Activated T-helper 2 cell treated with anti-CD3 and anti-CD28 coated beads, Interferon-gamma antibody, Interleukin-2, Interleukin-4, amounts not matched to agents 10 μg/mL and 5 μg/mL and 100 μg/mL, durations not matched to agents 14 hours and 24 hours and 36 hours (primary cell): Measurements from ENCODE around the gene NTM. TPM values are rescaled to one million over a fixed set of nuclear protein-coding genes. Genes with fewer than 3 reads are reported as not detected.
A peak's percentile ranks its signal among the peaks of the same experiment; 100 is the strongest.
"Not testable (repeated sequence)": the region's sequence is repeated elsewhere in the genome, so short reads cannot be mapped to it uniquely, and the experiment has no call there.

ENCODE experiments used
- DNase-seq: peaks from one replicate; pipeline ENCODE4 v3.0.0; 2021; ENCODE audit warnings: low spot score
- H3K27ac Mint-ChIP-seq: one replicate; pipeline ENCODE4 v1.8.0; 2021; ENCODE audit warnings: mixed read lengths
- H3K27me3 Mint-ChIP-seq: one replicate; pipeline ENCODE4 v1.8.0; 2021; ENCODE audit warnings: low read depth, mixed read lengths
- H3K36me3 Mint-ChIP-seq: one replicate; pipeline ENCODE4 v1.8.0; 2021; ENCODE audit warnings: low read depth, mixed read lengths
- H3K4me1 Mint-ChIP-seq: one replicate; pipeline ENCODE4 v1.8.0; 2021; ENCODE audit warnings: low read depth, mixed read lengths
- H3K4me3 Mint-ChIP-seq: one replicate; pipeline ENCODE4 v1.8.0; 2021; ENCODE audit warnings: low read depth, mild to moderate bottlenecking, moderate library complexity, mixed read lengths
- H3K9me3 Mint-ChIP-seq: one replicate; pipeline ENCODE4 v1.8.0; 2021; ENCODE audit warnings: mixed read lengths
- intact Hi-C: fragments of 100-400 bp; cut with micrococcal nuclease; formaldehyde crosslinking; loops from one replicate; pipeline ENCODE4 v1.15.1; 2023
- total RNA-seq: library from RNA; stranded (reverse); gene quantifications from 2 replicates; pipeline ENCODE4 v1.2.3, GENCODE V29; 2022

Gene NTM
- total RNA-seq, 1 donor from 2014 or later, result not detected

DNA sequence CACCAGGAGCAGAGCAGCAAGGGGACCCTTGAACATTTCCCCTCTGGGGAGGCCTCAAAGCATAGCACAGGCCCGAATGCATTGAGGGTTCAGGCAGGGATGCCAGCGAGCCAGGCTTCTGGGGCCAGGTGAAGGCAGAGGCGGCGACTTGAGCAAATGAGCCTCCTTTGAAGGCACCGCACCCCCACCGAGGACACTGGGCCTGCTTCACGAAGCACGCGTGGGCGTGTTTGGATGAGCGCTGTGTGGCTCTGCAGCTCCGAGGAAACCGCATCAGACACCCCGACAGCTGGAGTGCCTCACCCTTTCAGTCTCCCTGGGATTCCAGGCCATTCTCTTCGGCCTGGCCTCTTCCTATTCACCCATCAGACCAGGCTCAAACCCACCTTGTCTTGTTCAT, 301.8 kb downstream of the NTM start:
- H3K4me1 Mint-ChIP-seq, result peaks cover 7% of the 10 kb centered on the region
- intact Hi-C loops, result loop anchor here (5.0 kb wide), 3 partner anchors 425 to 750 kb away; no protein-coding TSS in a partner anchor
- H3K36me3 Mint-ChIP-seq, result no peaks in the 10 kb centered on the region

DNA sequence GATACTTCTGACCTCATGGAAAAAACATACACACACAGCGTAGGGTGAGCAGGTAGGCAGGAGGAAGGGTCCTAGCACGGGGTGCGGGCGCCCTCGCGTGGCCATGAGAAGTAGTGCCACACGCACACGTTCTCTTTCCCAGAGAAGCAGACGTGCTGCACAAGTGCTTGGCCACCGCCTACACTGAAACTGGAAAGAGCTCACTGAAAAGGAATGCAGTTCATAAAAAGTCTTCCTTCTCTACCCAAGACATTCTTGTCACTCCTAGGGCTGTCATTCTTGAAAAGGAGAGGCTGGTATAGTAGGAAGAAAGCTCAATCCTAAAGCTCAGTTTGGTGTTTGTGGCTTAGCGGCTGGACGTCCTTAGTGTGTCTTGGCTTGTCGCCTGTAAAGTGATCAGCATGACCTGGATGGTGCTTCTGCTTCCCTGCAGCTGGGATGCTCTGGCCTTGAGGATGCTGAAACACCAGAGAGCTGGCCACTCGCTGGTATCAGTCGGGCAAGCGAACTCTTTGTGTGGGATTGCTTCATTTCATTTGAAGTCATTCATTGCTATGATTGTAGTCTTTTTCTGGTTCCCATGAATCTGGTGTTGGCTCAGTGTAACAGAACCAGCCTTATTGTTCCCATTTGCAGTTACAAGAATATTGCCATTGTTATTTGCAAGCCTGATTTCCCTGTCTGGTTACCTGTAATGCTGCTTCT, 303.8 kb downstream of the NTM start:
- Mint-ChIP-seq H3K27me3 (no peaks in the 10 kb centered on the region), H3K36me3 (no peaks in the 10 kb centered on the region), H3K27ac (no peak overlapping the region), H3K4me3 (no peak overlapping the region), H3K4me1 (peaks cover 3% of the 10 kb centered on the region), H3K9me3 (no peaks in the 10 kb centered on the region)
- intact Hi-C loops, result loop anchor here (2.0 to 5.0 kb wide), 4 partner anchors 95 to 752 kb away; no protein-coding TSS in a partner anchor
- DNase-seq, result peak; percentile 39

More for the DNA sequence above, 301.8 kb downstream of the NTM start:
- H3K4me3 Mint-ChIP-seq, result no peak overlapping the region
- no peaks in the 10 kb centered on the region for H3K27me3 Mint-ChIP-seq
- H3K27ac Mint-ChIP-seq, result no peak overlapping the region
- no peak for DNase-seq
- H3K9me3 Mint-ChIP-seq, result no peaks in the 10 kb centered on the region

DNA sequence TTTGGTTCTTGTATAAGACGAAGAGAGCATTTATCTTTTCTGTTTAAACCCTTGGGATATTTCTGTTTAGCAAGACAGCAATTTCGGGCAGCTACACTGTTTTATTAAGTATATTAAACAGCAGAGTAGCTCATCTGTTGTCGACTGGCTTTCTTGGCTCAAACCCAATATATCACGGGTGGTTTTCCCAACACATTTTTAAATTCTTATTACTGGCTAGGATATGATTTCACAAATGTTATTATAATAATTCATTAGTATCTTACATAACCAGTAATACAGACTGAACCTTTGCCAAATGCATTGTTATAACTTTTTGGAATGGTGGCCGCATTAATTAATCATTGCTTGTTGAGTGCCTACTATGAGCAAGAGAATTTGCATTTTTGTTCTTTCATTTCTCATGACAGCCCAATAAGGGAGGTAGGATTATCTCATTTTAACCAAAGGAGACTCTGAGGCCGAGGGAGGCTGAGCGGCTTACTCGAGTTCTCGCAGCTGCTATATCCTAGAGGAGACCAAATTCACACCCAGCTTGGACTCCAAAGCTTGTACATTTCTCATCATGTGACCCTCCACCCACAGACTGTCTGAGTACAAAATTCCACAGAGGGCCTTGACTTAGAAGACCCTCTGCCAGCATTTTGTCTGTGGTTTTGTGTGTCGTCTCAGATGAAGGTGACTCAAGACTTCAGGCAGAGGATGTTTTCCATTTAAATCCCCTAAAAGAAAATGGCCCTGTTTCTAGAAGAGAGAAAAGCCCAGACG, 304.9 kb downstream of the NTM start:
- no peaks in the 10 kb centered on the region for H3K27me3 Mint-ChIP-seq
- H3K36me3 Mint-ChIP-seq, result no peaks in the 10 kb centered on the region
- H3K4me3 Mint-ChIP-seq, result no peak overlapping the region
- peaks cover 3% of the 10 kb centered on the region for H3K4me1 Mint-ChIP-seq
- no peak overlapping the region for H3K27ac Mint-ChIP-seq
- intact Hi-C loops, result loop anchor here (2.0 kb wide), 1 partner anchor 97 kb away; no protein-coding TSS in a partner anchor
- H3K9me3 Mint-ChIP-seq, result no peaks in the 10 kb centered on the region
- DNase-seq, result no peak

DNA sequence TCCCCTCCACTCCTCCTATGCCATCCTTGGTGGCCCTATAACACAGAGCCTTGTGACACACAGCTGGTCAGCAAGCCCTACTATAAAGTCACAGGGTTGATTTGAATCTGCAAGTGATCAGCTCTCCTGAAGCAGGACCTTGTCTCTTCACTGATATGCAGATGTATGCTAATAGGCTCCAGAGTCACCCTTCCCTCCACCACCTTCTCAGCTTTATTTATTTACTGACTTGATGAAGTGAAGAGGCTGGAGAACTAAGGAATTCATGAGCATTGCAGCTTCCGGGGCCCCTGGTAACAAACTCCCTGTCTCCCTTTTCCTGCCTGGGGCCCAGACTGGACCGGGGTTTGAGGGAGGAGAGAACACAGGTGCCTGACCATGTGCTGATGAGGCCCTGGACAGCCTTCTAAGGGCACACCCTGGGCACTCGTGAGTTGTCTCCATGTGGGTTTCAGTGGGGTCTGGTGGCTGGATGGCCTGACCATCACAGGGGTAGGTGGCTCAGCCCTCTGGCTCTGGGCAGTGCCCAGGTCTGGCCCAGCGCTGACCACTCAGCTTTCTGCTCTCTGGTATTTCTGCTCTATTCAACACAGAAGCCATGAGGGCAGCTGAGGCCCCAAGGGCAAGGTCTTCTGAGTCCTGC, 307.5 kb downstream of the NTM start:
- no peak for DNase-seq
- Mint-ChIP-seq H3K9me3 (no peaks in the 10 kb centered on the region), H3K4me3 (no peak overlapping the region), H3K27me3 (no peaks in the 10 kb centered on the region), H3K4me1 (peaks cover 3% of the 10 kb centered on the region), H3K36me3 (no peaks in the 10 kb centered on the region), H3K27ac (no peak overlapping the region)
- intact Hi-C loops, result no loop called here

DNA sequence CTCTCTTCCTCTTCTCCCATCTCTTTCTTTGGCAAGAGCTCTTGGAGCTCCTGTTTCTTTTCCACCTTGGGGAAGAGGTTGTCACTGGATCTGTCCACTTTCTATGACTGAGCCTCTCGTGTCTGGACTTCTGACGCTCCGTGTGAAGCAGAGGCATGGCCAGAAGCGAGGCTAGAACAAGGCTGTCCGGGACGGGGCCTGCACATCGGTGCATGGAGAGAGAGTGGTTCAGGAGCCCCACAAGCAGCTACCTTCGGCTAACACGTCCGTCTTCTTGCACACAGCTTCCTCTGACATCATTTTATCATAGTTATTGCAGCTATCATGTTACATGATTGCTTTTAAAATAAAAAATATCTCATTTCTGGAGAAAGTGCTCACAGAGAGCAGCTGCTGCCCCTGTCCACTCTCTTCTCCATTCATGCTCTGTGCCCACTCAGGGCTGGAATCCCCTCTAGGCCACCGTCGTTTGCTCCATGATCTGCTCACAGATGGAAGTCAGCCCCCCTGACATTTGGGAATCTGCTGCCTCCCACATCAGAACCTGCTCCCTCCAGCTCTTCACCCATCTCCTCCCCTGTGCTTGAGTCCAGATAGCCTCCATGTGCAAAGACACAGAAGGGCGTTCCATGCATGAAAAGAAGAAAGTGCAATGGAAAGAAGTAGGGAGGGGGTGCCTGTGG, 308.4 kb downstream of the NTM start:
- Mint-ChIP-seq H3K4me1 (peaks cover 2% of the 10 kb centered on the region), H3K36me3 (no peaks in the 10 kb centered on the region), H3K27me3 (no peaks in the 10 kb centered on the region), H3K9me3 (no peaks in the 10 kb centered on the region), H3K4me3 (no peak overlapping the region), H3K27ac (no peak overlapping the region)
- intact Hi-C loops, result no loop called here
- no peak for DNase-seq

DNA sequence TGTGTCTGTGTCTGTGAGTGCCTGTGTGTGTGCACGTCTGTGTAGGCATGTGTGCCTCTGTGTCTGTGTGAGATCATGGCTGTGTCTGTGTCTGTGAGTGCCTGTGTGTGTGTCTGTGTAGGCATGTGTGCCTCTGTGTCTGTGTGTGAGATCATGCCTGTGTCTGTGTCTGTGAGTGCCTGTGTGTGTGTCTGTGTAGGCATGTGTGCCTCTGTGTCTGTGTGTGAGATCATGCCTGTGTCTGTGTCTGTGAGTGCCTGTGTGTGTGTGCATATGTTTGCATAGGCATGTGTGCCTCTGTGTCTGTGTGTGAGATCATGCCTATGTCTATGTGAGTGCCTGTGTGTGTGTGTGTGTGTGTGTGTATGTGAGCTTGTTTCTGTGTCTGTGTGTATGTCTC, 310.0 kb downstream of the NTM start:
- intact Hi-C loops, DNase-seq, H3K36me3 Mint-ChIP-seq, H3K4me1 Mint-ChIP-seq, H3K9me3 Mint-ChIP-seq, H3K27ac Mint-ChIP-seq, H3K4me3 Mint-ChIP-seq, H3K27me3 Mint-ChIP-seq: not testable (repeated sequence)

DNA sequence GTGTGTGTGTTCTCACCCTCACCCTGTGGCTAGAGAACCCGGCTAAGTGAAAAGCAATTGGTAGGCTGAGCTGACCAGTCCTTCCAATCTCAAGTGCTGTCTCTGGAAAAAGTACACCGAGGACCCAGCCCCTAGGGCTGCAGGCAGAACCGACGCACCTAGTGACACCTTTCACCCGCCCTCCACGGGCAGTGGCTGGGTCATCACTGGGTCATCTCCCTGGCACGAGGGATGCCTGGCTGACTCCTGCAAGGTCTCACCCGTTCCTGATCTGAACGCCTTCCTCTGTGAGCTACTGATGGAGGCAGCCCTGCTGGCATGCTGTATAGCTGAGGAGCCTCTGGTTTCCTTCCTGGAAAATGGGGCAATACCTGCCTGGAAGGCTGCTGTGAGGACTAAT, 311.5 kb downstream of the NTM start:
- intact Hi-C loops, result no loop called here

DNA sequence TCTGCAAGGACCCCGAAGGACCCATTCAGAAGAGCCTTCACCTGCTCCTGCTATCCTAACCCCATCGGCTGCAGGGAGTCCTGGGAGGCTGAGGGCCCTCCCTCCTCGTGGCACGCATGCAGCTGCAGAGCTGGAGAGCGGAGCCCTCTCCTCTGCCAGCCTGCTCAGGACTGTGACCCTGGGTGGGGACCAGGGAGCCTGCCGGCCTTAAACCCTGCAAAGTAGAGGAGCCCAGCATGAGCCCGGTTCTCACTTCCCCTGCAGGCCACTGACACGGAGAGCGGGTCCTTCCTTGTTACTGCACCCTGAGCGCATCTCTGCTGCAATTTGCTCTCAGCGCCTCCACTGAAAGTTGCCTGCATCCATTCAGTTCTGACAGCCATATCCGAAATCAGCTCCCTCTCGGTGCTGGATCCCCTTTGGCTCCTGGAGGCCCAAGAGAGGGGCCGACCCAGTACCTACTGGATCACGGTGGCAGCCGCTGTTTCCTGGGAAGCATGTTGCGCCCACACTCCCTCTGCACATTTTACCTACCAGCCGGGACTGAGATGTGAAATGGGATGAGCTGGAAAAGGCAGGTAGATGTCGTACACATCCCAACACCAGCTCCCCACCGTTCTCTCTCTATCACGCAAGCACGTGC, 312.1 kb downstream of the NTM start:
- Mint-ChIP-seq H3K27ac (no peak overlapping the region), H3K36me3 (no peaks in the 10 kb centered on the region)
- intact Hi-C loops, result no loop called here

More for the DNA sequence above, 311.5 kb downstream of the NTM start:
- no peak overlapping the region for H3K4me3 Mint-ChIP-seq
- no peak overlapping the region for H3K27ac Mint-ChIP-seq
- H3K27me3 Mint-ChIP-seq, result no peaks in the 10 kb centered on the region
- H3K36me3 Mint-ChIP-seq, result no peaks in the 10 kb centered on the region
- no peak for DNase-seq
- no peaks in the 10 kb centered on the region for H3K9me3 Mint-ChIP-seq
- H3K4me1 Mint-ChIP-seq, result no peaks in the 10 kb centered on the region

DNA sequence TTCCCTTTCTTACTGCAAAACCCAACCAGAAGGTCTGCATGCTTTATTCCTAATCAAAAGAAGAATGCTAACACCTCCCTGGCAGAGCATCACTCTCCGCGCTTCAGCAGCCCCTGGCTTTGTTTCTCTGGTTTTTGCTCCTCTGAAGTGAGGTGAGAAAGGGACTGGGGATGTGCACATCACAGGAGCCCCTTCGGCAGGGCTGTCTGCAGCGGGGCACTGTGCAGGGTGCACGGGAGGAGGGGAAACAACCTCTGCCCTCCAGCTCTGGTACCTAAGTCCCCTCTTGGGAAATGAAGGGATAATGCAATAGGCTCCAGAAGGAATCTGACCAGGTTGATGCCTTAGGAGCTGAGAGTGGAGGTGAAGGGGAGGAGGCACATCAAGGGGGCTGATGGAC, 312.7 kb downstream of the NTM start:
- H3K4me1 Mint-ChIP-seq, result no peaks in the 10 kb centered on the region
- H3K27me3 Mint-ChIP-seq, result no peaks in the 10 kb centered on the region

More for the DNA sequence above, 312.1 kb downstream of the NTM start:
- Mint-ChIP-seq H3K4me1 (no peaks in the 10 kb centered on the region), H3K4me3 (no peak overlapping the region), H3K27me3 (no peaks in the 10 kb centered on the region), H3K9me3 (no peaks in the 10 kb centered on the region)
- no peak for DNase-seq

DNA sequence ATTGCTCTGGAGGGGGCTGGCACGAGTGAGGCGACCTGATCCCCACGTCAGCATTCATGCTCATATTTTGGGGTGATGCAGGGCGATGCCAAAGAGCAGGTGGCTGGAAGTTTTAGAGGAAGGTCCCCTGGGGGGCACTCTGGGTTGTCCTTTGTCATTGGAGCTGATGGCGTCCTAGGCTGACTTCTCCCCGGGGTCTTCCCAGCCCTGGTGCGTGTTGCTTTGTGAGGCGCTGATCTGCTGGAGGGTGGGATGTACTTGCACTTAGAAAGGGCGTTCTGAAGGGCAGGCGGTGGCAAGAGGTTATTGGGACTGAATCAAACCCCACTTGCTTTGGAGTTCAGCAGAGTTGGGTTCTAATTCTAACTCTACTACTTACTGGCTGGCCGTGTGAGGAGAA, 313.3 kb downstream of the NTM start:
- intact Hi-C loops, result no loop called here
- no peaks in the 10 kb centered on the region for H3K27me3 Mint-ChIP-seq
- no peaks in the 10 kb centered on the region for H3K36me3 Mint-ChIP-seq
- no peaks in the 10 kb centered on the region for H3K9me3 Mint-ChIP-seq
- H3K27ac Mint-ChIP-seq, result no peak overlapping the region
- no peaks in the 10 kb centered on the region for H3K4me1 Mint-ChIP-seq
- DNase-seq, result no peak
- H3K4me3 Mint-ChIP-seq, result no peak overlapping the region

More for the DNA sequence above, 312.7 kb downstream of the NTM start:
- intact Hi-C loops, result no loop called here
- Mint-ChIP-seq H3K9me3 (no peaks in the 10 kb centered on the region), H3K27ac (no peak overlapping the region), H3K4me3 (no peak overlapping the region), H3K36me3 (no peaks in the 10 kb centered on the region)
- no peak for DNase-seq

DNA sequence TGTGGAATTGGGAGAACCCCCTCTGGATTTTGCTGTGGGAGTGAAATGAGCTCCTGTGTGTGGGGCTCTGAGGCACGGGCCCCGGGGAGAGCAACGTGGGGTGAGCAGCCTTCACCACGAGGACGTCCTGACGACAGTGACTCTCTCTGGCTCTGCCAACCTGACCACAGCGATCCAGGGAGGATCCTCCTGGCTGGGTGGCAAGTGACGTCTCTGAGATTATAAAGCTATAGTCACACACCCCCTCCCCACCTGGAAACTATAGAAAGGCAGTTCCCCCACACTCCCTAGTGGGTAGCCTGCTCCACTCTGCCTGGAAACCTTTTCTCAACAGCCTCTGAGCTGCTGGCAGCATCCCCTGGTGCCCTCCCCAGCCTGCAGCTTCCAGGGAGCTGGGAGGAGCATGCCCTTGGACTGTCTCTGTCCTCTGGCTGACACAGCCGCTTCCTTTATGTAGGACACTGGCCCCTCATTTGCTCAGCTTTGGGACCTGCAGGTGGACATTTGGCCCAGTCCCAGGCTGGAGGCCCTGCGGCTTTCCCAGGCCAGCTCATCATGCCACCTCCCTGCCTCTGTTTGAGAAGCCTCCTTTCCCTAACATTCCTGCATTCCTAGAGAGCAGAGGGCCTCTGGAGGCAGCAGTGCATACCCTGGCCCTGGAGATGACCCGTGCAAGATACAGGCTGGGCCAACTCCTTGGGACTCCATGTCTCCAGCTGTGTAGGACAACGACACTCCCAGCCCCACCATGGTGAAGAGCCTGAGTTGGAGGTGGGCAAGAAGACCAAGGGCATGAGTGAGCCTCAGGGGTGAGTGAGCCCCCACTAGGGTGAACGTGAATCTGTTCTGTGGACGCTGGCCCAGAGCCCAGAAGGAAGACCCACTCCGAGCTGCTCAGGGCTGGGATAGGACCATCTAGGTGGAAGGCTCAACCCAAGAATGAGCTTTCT, 314.0 kb downstream of the NTM start:
- no peaks in the 10 kb centered on the region for H3K4me1 Mint-ChIP-seq
- no peaks in the 10 kb centered on the region for H3K9me3 Mint-ChIP-seq
- intact Hi-C loops, result no loop called here
- H3K27ac Mint-ChIP-seq, result no peak overlapping the region
- no peaks in the 10 kb centered on the region for H3K36me3 Mint-ChIP-seq
- H3K4me3 Mint-ChIP-seq, result no peak overlapping the region
- no peak for DNase-seq
- H3K27me3 Mint-ChIP-seq, result no peaks in the 10 kb centered on the region
